Motor neuron (in vitro differentiated cells): ENCODE data around the gene AXL. TPM values are rescaled to one million over a fixed set of nuclear protein-coding genes. Genes with fewer than 3 reads are reported as not detected.
A peak's percentile ranks its signal among the peaks of the same experiment; 100 is the strongest.
"Not testable (repeated sequence)": the region's sequence is repeated elsewhere in the genome, so short reads cannot be mapped to it uniquely, and the experiment has no call there.

ENCODE experiments used
- ATAC-seq, 8 experiments: fragments of 200-7000 bp; cut with Tn5 transposase; replicated peaks in 6 of 8; 2 replicates each; pipeline ENCODE4 v1.8.0; 2021; ENCODE audit warnings: mild to moderate bottlenecking in 8 of 8, moderate library complexity in 8 of 8
- H3K27ac ChIP-seq, 2 donors: fragments of 250-450 bp; sonication (Bioruptor Pico); 2 replicates each; pipeline ENCODE4 v1.9.0; 2021; ENCODE audit warnings: antibody characterized with exemption in 2 of 2, mild to moderate bottlenecking in 2 of 2, moderate library complexity in 1 of 2
- H3K4me1 ChIP-seq, 2 donors: fragments of 250-450 bp; sonication (Bioruptor Pico); replicated peaks in 1 of 2; 2 replicates each; pipeline ENCODE4 v1.6.1; 2021; ENCODE audit warnings: antibody characterized with exemption in 2 of 2, mild to moderate bottlenecking in 2 of 2, moderate library complexity in 1 of 2
- H3K4me3 ChIP-seq, 5 donors: fragments of 250-450 bp; sonication (Bioruptor Pico); 2 replicates each; pipeline ENCODE4 v1.9.0; 2021; ENCODE audit warnings: antibody characterized with exemption in 5 of 5, mild to moderate bottlenecking in 5 of 5, moderate library complexity in 4 of 5
- WGBS, 10 experiments: fragments of 450-650 bp; shearing (Covaris generic); methylation state at CpG; one replicate each; pipeline ENCODE4 v1.0.0; 2022; 5-methylcytosine and 5-hydroxymethylcytosine counted together
- in situ Hi-C, 9 experiments: fragments of 400-800 bp; cut with MboI; loops; one replicate each; pipeline ENCODE4 v1.15.0; 2021; ENCODE audit warnings: low sequenced_read_pairs in 9 of 9, low pct_unique_long_range_greater_than_20kb in 2 of 9; ENCODE audit not compliant: unreplicated experiment in 9 of 9
- total RNA-seq, 8 experiments: library from RNA; unstranded; fragments of 300-600 nt; gene quantifications; 2 replicates each; pipeline versions ENCODE4 v1.2.3 to v1.2.4, GENCODE V29; 2022

AXL gene
- total RNA-seq: 10 to 100 TPM in 2 of 8 experiments, 1 to 10 TPM in 4, under 1 TPM in 2; 0.55 to 20.8 (median 4.9) TPM

DNA sequence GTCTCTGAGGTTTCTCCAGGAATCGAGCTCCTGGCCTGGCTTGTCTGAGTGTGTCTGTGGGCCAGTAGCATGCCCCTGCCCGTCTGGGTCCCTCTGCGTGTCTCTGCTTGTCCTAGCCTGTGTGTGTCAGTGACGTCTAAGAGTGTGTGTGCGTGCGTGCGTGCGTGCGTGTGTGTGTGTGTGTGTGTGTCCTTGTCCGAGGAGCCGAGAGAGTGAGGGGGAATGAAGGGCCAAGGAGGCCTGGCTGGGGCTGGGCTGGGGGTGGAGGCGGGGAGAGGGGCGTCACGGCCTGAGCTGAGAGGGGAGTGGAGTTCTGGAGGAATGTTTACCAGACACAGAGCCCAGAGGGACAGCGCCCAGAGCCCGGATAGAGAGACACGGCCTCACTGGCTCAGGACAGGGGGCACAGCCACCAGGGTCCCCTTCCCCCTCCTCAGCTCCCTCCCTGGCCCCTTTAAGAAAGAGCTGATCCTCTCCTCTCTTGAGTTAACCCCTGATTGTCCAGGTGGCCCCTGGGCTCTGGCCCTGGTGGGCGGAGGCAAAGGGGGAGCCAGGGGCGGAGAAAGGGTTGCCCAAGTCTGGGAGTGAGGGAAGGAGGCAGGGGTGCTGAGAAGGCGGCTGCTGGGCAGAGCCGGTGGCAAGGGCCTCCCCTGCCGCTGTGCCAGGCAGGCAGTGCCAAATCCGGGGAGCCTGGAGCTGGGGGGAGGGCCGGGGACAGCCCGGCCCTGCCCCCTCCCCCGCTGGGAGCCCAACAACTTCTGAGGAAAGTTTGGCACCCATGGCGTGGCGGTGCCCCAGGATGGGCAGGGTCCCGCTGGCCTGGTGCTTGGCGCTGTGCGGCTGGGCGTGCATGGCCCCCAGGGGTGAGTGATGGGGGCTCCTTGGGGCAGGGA is at the start of gene AXL:
Gene AXL (plus strand): TSS at position 609 of the 893 bp plus-strand sequence. CDS start 170 bp downstream, at position 779.
- in situ Hi-C loops: loop anchor here in 1 of 9 experiments (10.0 kb wide), 1 partner anchor 46 kb away; the partner anchor contains the start of gene HNRNPUL1
- ATAC-seq: peak; percentile 54 to 84 (median 76)
- Histone ChIP-seq H3K27ac (no peak within 1 kb of the TSS), H3K4me3 (peak within 1 kb of the TSS in 4 of 5 donors; percentile 10 to 31 (median 25)), H3K4me1 (peaks cover 0 to 12% of the 10 kb centered on the region in 2 donors)
- 0 to 7% (median 2%) methylated on average over 1 to 7 of the region's 32 CpGs; no CpG with 5 or more reads in 7 of the 10 experiments for WGBS, 10 experiments

DNA sequence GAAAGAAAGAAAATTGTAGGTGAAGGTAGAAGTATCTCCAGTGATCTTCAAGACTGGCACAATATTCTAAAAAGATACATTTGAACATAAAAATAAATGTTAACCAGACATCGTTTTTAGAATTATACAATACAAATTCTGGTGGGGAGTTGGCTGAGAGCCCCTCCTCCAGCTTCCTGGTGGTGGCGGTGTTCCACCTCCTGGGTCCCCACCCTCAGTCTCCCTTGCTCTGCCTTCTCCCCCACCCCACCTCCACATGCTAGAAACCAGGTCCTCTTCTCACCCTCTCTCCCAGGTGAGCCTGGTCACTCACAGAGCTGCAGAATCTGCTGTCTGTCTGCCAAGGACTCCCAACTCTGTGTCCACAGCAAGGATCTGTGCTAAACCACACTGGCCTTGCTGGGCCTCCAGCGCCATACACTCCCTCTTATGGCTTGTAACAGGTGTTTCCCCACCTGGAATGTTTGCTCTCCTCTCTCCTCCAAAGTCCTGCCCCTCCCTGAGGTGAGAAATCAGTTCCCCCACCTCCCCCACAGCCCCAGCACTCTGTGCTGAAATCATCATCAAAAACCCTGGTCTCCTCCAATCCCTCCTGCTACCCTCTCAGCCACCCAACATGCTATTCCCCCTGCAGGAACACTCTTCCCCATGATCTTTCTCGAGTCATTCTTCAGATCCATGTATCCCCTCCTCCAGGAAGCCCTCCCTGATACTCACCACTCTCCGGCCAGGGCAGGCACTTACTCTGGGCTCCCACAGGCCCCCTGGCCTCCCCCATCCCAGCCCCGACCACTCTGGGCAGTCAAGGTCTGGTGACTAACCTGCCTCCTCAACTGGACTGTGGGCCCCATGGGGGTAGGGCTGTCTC is 46.5 kb upstream of the AXL start:
- H3K4me3 ChIP-seq: no peak overlapping the region
- ATAC-seq: no peak
- no peak overlapping the region for H3K27ac ChIP-seq
- 13 to 100% (median 88%) methylated on average over 1 to 2 of the region's 6 CpGs; no CpG with 5 or more reads in 7 of the 10 experiments for WGBS, 10 experiments
- in situ Hi-C loops: no loop called here
- H3K4me1 ChIP-seq: peaks cover 0 to 8% of the 10 kb centered on the region in 2 donors

DNA sequence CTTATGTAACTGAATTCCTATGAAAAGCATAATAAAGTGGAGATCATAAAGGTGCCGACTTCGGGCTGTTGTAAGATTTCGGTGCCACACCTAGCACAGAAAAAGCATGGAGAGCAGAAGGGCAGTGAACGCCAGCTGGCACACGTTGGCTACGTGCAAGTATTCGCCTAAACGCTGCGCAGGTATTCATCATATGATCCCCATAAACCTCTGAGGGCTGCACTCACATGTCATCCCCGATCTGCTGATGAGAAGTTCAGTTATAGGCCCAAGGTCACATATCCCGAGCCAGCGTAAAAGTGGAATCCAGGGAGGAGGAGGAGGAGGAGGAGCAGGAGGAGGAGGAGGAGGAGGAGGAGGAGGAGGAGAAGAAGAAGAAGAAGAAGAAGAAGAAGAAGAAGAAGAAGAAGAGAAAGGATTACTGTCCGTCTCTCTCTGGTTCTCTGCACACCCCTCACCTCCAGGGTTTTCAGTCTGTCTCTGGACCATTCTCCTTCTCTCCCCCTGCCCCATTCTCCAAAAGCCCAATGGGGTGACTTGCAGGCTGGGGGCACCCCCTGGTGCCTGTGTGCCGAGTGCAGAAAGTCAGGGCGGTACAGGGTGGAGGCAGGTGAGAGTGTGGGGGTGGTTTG is 44.6 kb upstream of the AXL start:
- WGBS, 10 experiments: 80 to 100% (median 89%) methylated on average over 1 to 8 of the region's 15 CpGs; no CpG with 5 or more reads in 6 of the 10 experiments

DNA sequence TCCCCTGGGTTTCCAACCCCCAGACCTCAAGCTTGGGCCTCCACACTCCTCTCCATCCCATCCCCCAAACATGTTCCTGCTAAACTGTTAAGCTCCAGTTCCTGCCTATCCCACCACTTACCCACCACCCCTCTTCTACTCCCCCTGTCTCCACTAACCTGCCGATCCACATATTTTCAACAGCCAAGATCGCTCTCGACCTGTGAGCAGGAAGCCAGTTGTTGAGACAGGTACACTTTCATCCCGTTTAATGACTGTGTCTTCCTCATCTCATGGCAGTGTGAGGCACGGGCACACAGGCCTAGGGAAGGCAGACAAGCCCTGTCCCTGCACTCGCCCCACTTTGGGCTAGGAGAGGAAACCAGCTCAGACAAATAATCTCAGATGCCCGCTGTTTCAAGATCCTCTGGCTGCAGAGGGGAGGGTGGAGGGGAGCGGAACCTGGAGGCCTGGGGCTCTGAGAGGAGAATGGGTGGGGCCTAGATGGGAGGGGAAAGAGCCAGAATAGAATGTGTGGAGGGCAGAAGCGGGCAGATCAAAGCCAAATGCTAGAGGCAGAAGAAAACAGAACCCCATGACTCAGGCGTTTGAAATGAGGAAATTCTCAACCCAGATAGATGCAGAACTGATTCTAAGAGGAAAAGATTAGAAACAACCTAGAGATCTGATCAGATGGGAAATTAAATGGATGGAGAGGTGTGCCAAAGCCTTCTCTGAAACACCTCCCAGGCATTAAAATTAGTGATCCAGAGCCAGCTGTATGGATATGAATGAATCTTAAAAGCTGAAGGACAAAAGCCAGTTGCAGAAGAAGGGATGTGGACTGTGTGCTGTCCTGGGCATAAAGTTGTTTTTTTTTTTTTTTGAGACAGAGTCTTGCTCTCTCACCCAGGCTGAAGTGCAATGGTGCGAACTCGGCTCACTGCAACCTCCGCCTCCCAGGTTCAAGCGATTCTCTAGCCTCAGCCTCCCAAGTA is 42.9 kb upstream of the AXL start:
- in situ Hi-C loops: no loop called here
- peak in 7 of 8 experiments; percentile 56 to 98 (median 77) for ATAC-seq
- WGBS, 10 experiments: 27 to 80% (median 71%) methylated on average over 2 to 6 of the region's 14 CpGs; no CpG with 5 or more reads in 3 of the 10 experiments
- Histone ChIP-seq H3K27ac (no peak overlapping the region), H3K4me3 (no peak overlapping the region), H3K4me1 (peaks cover 0 to 8% of the 10 kb centered on the region in 2 donors)

More for the DNA sequence above, 44.6 kb upstream of the AXL start:
- Histone ChIP-seq H3K4me1 (peaks cover 0 to 8% of the 10 kb centered on the region in 2 donors), H3K27ac (no peak overlapping the region), H3K4me3 (no peak overlapping the region)
- ATAC-seq: no peak
- in situ Hi-C loops: no loop called here

DNA sequence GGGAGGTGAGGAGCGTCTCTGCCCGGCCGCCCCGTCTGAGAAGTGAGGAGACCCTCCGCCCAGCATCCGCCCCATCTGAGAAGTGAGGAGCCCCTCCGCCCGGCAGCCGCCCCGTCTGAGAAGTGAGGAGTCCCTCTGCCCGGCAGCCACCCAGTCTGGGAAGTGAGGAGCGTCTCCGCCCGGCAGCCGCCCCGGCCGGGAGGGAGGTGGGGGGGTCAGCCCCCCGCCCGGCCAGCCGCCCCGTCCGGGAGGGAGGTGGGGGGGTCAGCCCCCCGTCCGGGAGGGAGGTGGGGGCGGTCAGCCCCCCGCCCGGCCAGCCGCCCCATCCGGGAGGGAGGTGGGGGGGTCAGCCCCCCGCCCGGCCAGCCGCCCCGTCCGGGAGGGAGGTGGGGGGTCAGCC is 38.9 kb upstream of the AXL start:
- H3K27ac ChIP-seq, H3K4me1 ChIP-seq, H3K4me3 ChIP-seq, in situ Hi-C loops, ATAC-seq: not testable (repeated sequence)
- no CpG with 5 or more reads among the region's 34 CpGs for WGBS, 10 experiments

DNA sequence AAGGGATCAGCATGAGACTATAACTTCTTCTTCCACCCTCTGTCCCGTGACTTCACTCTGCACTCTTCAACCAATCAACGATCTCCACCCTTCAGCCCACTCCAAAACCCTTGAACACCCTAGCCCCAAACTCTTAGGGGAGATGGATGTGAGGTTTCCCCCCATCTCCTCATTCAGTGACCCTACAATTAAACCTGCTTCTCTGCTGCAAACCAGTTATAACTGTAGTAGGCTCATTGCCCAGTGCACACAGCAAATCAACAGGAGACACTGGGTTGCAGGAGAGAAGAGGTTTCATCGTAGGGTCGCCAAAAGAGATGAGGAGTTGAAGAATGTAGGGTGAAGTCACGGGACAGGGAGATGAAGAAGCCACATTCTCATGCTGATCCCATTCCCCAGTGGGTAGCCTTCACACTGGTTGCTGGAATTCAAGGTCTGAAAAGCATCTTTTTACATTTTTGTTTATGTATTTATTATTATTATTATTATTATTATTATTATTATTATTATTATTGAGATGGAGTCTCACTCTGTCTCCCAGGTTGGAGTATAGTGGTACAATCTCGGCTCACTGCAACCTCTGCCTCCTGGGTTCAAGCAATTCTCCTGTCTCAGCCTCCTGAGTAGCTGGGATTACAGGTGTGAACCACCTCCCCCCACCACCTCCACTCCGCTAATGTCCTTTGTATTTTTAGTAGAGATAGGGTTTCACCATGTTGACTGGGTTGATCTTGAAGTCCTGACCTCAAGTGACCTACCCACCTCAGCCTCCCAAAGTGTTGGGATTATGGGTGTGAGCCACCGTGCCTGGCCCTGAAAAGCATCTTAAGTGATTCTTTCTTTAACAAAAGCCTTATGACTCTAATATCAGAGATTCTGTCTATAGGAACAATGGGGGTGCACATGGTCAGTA is 31.8 kb upstream of the AXL start:
- WGBS, 10 experiments: 37 to 100% (median 76%) methylated on average over 1 to 7 of the region's 8 CpGs; no CpG with 5 or more reads in 2 of the 10 experiments
- Histone ChIP-seq H3K4me3 (no peak overlapping the region), H3K4me1 (peaks cover 0 to 9% of the 10 kb centered on the region in 2 donors), H3K27ac (no peak overlapping the region)
- no peak for ATAC-seq
- in situ Hi-C loops: no loop called here

DNA sequence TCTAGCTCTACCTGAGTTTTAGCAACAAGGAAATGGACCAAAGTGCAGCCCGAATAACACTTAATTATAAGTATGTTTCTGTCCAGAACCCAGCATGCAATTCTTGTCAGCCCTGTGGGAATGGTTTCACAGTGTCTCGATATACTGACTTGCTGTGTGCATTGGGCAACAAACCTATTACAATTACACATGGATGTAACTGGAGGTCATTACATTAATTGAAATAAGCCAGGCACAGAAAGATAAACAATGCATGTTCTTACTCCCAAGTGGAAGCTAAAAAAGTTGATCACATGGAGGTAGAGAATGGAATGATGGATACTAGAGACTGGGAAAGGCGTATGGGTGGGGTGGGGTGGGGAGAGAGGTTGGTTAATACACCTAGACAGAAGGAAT is 31.1 kb upstream of the AXL start:
- in situ Hi-C loops: no loop called here
- WGBS, 10 experiments: 38 to 100% (median 75%) methylated on average over 1 to 2 of the region's 3 CpGs; no CpG with 5 or more reads in 3 of the 10 experiments
- Histone ChIP-seq H3K4me3 (no peak overlapping the region), H3K27ac (no peak overlapping the region), H3K4me1 (peaks cover 0 to 9% of the 10 kb centered on the region in 2 donors)
- no peak for ATAC-seq

DNA sequence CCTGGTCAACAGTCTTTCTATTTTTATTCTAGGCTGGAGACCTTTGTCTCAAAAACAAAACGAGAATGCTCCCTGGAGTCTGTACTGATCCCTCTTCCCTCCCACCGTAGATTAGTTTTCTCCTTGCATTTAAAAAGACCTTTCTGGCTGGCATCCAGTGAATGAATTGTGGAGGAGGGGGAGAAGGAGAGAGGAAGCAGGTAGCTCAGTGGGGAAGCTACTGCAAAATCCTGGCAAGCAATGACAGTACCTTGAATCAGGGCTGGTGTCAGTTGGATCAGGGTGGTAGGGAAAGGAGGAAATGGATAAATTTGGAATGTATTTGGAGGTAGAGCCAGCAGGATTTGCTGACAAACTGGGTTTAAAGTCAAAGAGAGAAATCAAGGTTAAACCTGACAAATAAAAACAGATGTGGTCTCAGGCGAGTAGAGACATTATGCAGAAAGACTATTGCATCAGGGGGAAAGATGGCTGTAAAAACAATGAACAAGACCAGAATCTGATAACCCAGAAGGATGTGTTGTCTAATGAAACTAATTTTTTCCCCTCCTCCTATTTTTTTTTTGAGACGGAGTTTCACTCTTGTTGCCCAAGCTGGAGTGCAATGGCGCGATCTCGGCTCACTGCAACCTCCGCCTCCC is 29.5 kb upstream of the AXL start:
- H3K4me3 ChIP-seq: no peak overlapping the region
- H3K4me1 ChIP-seq: peaks cover 0 to 9% of the 10 kb centered on the region in 2 donors
- 0 to 83% (median 42%) methylated on average over 1 to 8 of the region's 8 CpGs; no CpG with 5 or more reads in 2 of the 10 experiments for WGBS, 10 experiments
- ATAC-seq: peak in 3 of 8 experiments; percentile 10 to 34 (median 19)
- in situ Hi-C loops: no loop called here
- H3K27ac ChIP-seq: no peak overlapping the region

DNA sequence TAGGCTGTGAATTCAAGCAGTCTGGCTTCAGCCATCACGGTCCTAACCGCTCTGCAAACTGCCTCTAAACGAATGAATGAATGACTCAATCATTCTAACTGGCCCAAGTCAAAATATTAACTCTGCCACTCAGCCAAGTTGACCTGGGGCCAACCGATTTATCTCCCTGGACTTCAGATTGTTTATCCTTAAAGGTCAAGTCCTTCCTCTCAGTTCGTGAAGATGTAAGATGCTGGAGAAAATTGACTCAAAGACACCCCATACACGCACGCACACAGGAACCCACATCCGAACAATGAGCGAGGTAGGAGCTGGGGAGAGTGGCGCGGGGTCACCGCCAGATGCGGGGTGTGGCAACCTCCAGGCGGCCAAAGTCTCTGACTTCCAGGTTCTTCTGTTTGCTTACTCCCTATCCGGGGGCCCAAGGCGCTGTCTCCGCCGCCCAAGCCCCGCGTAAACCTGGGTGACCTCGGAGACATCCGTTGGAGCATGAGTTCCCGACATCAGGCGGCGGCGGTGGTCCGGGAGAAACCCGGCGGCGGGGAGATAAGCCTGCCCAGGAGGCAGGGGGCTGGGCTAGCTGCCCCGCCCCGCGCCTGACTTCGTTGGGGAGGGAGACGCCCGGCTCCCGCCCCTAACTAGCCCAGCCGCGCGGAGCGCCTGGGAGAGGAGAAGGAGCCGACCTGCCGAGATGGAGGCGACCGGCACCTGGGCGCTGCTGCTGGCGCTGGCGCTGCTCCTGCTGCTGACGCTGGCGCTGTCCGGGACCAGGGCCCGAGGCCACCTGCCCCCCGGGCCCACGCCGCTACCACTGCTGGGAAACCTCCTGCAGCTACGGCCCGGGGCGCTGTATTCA is 26.2 kb upstream of the AXL start, which contains the start of gene CYP2S1:
Gene CYP2S1 (plus strand): TSS at position 646 of the 856 bp plus-strand sequence. CDS start 46 bp downstream, at position 692.
- Histone ChIP-seq H3K4me1 (peaks cover 0 to 9% of the 10 kb centered on the region in 2 donors), H3K27ac (no peak within 1 kb of the TSS), H3K4me3 (peak within 1 kb of the TSS in 2 of 5 donors; percentile 20 to 26)
- 13 to 49% (median 17%) methylated on average over 2 to 15 of the region's 58 CpGs; no CpG with 5 or more reads in 3 of the 10 experiments for WGBS, 10 experiments
- in situ Hi-C loops: no loop called here
- peak; percentile 78 to 88 (median 84) for ATAC-seq
